ENCODE results near the gene GTF3C5.

- TF ChIP-seq FOXM1 (IDR thresholded peaks at IDR 0.05; ENCODE audit: low read depth), result no peak
- TF ChIP-seq GATA2 (CRISPR knock-in tag; IDR thresholded peaks at IDR 0.05), result no peak
- no peak for TF ChIP-seq SMC3 (IDR thresholded peaks at IDR 0.05; ENCODE audit: low read depth, low read length)
- no peak for TF ChIP-seq EZH2phosphoT487 (IDR thresholded peaks at IDR 0.05; ENCODE audit: borderline replicate concordance, low read depth)
These were observed 49.4 kb downstream of the GTF3C5 start for GRCh38 chr9:133080161-133080560.

Data from SK-N-SH (cell line).